Activated T-cell treated with anti-CD3 and anti-CD28 coated beads for 24 hours (primary cell): ENCODE results near the gene HOTAIR.

Source experiments
- DNase-seq: peaks from one replicate; pipeline ENCODE4 v3.0.0-alpha.2; 2020; ENCODE audit warnings: low read depth

HOTAIR gene

GRCh38 chr12:54011665-54012532, 37.1 kb upstream of the HOTAIR start:
- DNase-seq: no peak

- no peak for DNase-seq
Observed at GRCh38 chr12:54010972-54011664, 36.4 kb upstream of the HOTAIR start.

- DNase-seq: no peak
Observed at GRCh38 chr12:54010053-54010971, 35.6 kb upstream of the HOTAIR start.

- no peak for DNase-seq
Observed at GRCh38 chr12:54009171-54010052, 34.7 kb upstream of the HOTAIR start.

DNA sequence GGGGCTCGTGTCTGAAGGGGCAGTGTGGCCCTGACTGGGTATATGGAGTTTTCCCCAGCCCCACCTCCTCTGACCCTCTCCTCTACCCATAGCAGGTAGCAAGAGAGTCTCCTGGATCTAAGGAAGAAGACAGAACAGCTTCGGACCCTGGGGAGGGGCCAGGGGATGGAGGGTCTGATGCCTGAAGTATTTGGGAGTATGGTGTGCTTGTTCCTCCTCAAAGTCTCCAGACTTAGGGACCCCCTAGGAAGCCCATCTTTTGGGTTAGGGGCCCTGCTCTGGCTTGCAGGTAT, 33.5 kb upstream of the HOTAIR start:
- DNase-seq: no peak

GRCh38 chr12:54007538-54008259, 32.9 kb upstream of the HOTAIR start:
- DNase-seq: no peak

DNA sequence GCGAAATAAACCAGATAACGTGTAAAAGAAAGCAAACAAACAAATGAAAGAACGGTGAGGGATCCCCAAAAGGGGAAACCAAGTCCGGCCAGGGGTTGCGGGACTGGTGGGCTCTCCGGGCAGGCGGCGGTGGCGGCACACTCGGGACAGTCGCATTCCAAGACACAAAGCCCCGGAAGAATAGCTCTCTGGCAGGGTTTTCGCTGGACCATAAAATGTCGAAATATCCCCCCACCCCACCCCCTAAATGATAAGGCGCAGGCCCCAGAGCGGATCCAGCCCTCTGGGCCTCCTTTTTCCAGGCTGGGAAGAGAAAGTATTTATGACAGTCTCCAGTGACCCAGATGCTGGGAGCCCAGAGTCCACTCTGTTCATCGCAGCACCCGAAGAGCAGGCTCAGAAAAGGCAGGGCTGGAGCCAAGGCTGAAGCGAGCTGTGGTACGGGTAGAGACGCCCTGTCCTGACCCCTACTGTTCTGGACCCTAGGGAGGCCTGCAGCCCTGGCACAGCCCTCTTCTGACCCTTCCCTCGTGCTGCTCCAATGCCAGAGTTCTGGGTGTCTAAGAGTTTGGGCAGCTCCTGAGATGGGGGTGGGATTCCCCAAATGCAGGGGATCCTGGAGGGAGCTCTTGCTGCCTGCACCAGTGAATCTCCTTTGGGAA, 31.9 kb upstream of the HOTAIR start:
- DNase-seq: no peak

DNA sequence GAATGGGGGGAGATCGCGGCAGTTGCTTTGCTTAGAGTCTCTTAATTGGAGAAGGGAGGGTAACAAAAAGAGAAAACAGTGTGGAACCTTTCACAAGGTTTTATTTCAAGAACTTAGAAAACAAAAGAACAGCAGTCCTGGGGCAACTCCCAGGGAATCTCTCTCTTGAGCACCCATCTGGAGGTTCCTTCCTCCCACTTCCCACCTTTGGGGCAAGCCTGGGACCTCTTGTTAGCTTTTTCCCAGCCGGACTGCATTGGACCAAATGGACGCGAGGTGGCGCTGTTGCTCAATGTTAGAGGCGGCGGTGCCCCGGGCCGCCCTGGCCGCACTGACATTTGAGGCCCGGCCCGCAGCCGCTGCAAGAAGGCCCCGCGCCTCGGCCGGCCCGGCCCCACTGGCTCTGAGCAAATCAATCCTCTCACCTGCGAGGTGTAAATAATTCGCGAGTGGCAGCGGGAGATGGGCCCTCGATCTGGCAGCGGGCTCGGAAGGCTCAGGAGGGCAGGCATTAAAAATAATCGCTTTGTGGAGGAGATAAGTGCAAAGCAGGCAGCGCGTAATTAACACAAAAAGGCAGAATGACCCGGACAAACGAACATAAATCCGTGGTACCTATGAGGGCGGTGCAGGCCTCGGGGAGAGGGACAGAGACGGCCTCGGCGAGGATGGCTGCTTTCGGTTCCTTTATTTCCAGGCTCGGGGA, 31.3 kb upstream of the HOTAIR start:
- DNase-seq: peak; percentile 76

- no peak for DNase-seq
Observed at GRCh38 chr12:54005531-54005852, 30.7 kb upstream of the HOTAIR start.

- no peak for DNase-seq
Observed at GRCh38 chr12:54004841-54005530, 30.2 kb upstream of the HOTAIR start.

- no peak for DNase-seq
Observed at GRCh38 chr12:54004063-54004840, 29.5 kb upstream of the HOTAIR start.

DNA sequence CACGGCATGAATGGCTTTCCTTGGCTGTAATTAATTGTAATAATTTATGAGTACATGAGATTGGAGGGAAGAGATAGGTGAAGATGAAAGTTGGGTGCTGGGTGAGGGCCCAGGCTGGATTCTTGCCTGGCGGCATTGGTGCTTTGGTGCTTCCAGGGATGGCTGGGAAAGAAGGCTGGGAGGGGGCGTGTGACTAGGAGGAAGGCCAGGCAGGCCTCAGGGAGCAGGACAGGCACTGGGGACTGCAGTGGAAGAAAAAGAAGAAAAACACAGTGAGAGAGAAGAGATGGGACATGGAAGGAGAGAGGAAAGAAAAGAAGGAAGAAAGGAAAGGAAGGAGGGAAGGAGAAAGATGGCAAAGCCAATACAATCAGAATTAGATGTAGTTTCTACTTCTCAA, 28.9 kb upstream of the HOTAIR start:
- DNase-seq: no peak

DNA sequence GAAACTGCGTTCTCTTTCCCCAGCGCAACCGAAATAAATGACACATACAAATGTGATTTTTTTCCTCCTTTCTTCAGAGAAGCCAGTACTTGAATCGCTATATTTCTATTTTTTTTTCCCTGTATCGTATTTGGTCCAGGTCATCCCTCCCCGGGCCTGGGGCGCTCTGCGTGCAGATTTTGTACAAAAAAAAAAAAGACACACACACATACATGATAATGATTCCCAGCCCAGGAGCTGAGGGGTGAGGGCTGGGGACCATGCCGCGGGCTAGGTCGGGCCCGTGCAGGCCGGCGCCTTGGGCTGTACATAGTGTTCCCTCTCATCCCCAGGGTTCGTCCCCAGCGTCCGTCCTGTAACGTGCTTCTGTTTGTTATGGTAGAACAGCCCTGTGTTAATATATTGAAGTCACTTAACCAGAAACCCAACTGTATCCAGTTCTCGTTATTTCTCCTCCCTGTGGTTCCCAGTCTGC, 28.2 kb upstream of the HOTAIR start:
- no peak for DNase-seq

DNA sequence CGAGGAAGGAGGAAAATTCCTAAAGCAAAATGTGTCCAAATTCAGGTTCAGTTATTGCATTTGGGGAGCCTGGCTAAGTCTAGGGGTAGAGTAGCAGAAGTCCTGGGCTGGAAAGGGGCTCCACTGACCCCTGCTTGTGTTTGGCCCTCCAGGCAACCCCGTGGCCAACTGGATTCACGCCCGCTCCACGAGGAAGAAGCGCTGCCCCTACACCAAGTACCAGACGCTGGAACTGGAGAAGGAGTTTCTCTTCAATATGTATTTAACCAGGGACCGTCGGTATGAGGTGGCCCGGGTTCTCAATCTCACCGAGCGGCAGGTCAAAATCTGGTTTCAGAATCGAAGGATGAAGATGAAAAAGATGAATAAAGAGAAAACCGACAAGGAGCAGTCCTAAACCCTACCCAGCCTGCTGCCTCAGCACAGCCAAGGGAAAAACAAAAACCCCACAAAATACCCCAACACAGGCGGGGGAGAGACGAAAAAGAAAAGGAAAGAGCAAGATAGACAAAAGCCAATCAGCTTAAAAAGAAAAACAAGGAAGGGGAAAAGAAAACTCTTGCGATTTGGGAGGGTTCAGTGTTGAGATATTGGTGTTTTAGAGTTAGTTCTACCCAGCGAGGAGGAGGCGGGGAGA, 27.6 kb upstream of the HOTAIR start:
- no peak for DNase-seq

- no peak for DNase-seq
Observed at GRCh38 chr12:54001283-54002187, 26.8 kb upstream of the HOTAIR start.
